ENCODE measurements around the gene CDC16.
"Not testable (repeated sequence)": the region's sequence is repeated elsewhere in the genome, so short reads cannot be mapped to it uniquely, and the experiment has no call there.

CDC16 gene

DNA sequence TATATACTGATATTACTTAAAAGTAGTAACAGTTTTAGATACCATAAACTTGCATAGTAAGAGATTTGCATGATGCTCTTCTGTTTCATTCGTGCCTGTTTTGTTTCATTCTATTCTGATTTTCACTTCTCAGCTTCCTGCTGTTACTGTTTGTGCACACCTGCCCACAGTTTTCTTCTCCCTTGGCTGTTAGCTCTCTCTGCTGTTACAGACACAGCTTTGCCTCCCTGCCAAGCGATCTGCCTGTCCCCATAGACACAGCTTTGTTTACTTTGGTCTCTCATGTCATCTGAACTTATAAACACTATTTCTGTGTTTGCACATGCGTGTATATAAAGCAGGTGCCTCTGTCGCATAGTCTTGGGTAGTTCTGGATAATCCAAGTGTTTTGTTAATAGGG is 25.3 kb downstream of the CDC16 start:
- Histone ChIP-seq H3K36me3 (replicated peaks; ENCODE audit: low read depth, low read length) (peaks cover 88% of the 10 kb centered on the region), H4K20me1 (ENCODE audit: insufficient read depth, low read length) (peaks cover 5% of the 10 kb centered on the region; the same call in 1 of the 2 replicates), H3K79me2 (ENCODE audit: low read length) (no peaks in the 10 kb centered on the region), H2AFZ (ENCODE audit: low read depth, low read length) (no peak overlapping the region), H3K4me3 (ENCODE audit: low read length) (no peak overlapping the region), H3K9me3 (ENCODE audit: insufficient read depth, low read length) (no peaks in the 10 kb centered on the region), H3K9ac (ENCODE audit: low read length) (no peak overlapping the region), H3K4me1 (ENCODE audit: low read length) (peaks cover 16% of the 10 kb centered on the region), H3K4me2 (ENCODE audit: low read length) (no peak overlapping the region), H3K27ac (ENCODE audit: low read length) (no peak overlapping the region), H3K27me3 (ENCODE audit: low read depth, low read length) (no peaks in the 10 kb centered on the region)
- TF ChIP-seq, protein P1, sequence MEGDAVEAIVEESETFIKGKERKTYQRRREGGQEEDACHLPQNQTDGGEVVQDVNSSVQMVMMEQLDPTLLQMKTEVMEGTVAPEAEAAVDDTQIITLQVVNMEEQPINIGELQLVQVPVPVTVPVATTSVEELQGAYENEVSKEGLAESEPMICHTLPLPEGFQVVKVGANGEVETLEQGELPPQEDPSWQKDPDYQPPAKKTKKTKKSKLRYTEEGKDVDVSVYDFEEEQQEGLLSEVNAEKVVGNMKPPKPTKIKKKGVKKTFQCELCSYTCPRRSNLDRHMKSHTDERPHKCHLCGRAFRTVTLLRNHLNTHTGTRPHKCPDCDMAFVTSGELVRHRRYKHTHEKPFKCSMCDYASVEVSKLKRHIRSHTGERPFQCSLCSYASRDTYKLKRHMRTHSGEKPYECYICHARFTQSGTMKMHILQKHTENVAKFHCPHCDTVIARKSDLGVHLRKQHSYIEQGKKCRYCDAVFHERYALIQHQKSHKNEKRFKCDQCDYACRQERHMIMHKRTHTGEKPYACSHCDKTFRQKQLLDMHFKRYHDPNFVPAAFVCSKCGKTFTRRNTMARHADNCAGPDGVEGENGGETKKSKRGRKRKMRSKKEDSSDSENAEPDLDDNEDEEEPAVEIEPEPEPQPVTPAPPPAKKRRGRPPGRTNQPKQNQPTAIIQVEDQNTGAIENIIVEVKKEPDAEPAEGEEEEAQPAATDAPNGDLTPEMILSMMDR (IDR thresholded peaks at IDR 0.05; ENCODE audit: low read depth, low read length), result no peak
- TF ChIP-seq EZH2phosphoT487 (IDR thresholded peaks at IDR 0.05; ENCODE audit: low read depth), result no peak

DNA sequence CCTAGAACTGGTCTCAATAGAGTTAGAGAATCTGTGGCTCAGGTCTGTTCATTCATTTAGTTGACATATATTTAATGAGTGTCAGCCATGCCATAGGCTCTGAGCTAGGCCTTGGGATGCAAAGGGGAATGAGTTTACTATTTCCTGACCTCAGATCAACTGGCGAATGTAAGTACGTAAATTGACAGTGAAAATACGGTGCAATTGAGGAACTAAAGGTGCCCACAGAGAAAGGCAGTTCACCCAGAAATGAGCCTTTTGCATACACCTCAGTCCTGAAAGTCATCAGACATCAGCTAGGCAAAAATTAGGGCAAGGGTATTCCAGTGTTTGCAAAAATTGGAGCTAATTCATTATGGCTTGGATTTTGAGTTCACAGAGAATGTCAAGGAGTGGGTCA is 26.1 kb downstream of the CDC16 start:
- peak overlapping the region; percentile 11; the same call in 1 of the 2 replicates for H3K4me2 ChIP-seq (ENCODE audit: low read length)
- no peaks in the 10 kb centered on the region for H3K27me3 ChIP-seq (ENCODE audit: low read depth, low read length)
- no peak overlapping the region for H3K9ac ChIP-seq (ENCODE audit: low read length)
- H3K36me3 ChIP-seq (replicated peaks; ENCODE audit: low read depth, low read length), result peaks cover 85% of the 10 kb centered on the region
- no peaks in the 10 kb centered on the region for H3K79me2 ChIP-seq (ENCODE audit: low read length)
- H3K27ac ChIP-seq (ENCODE audit: low read length), result peak overlapping the region; percentile 1; the same call in 1 of the 2 replicates
- no peak overlapping the region for H2AFZ ChIP-seq (ENCODE audit: low read depth, low read length)
- H4K20me1 ChIP-seq (ENCODE audit: insufficient read depth, low read length), result peaks cover 5% of the 10 kb centered on the region; the same call in 1 of the 2 replicates
- H3K4me1 ChIP-seq (ENCODE audit: low read length), result peaks cover 16% of the 10 kb centered on the region
- no peaks in the 10 kb centered on the region for H3K9me3 ChIP-seq (ENCODE audit: insufficient read depth, low read length)
- TF ChIP-seq, protein P1 (IDR thresholded peaks at IDR 0.05; ENCODE audit: low read depth, low read length), result no peak
- no peak for TF ChIP-seq EZH2phosphoT487 (IDR thresholded peaks at IDR 0.05; ENCODE audit: low read depth)
- no peak overlapping the region for H3K4me3 ChIP-seq (ENCODE audit: low read length)

DNA sequence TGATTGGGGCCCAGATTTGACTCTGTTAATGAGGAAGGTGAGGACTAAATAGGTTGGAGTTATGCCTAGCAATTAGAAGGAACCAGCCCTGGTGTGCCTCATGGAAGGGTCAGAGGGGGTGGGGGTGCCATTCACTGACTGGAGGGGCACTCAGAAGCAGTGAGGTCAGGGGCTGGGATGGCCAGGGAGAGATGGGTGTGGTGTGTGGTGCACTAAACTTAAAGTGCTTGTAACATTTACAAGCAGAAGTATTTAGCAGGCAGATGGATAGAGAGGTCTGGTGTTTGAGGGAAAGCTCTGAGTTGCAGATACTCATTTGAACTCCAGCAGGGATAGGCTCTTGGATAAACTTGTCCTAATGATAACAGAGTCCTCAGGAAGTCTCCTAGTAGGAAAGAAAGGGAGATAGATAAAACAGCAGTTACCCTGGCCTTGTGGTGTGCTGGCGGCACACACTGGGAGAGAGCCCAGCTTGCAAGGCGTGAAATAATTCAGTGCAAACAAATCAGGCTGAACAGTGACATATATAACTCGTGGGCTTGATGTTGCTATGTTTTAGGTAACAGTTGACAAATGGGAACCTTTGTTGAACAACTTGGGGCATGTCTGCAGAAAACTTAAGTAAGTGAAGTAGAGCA is 26.8 kb downstream of the CDC16 start:
- Histone ChIP-seq H4K20me1 (ENCODE audit: insufficient read depth, low read length) (peaks cover 5% of the 10 kb centered on the region; the same call in 1 of the 2 replicates), H3K27me3 (ENCODE audit: low read depth, low read length) (no peaks in the 10 kb centered on the region), H2AFZ (ENCODE audit: low read depth, low read length) (no peak overlapping the region), H3K4me1 (ENCODE audit: low read length) (peaks cover 16% of the 10 kb centered on the region), H3K9ac (ENCODE audit: low read length) (no peak overlapping the region), H3K4me2 (ENCODE audit: low read length) (no peak overlapping the region; the same call in 1 of the 2 replicates), H3K36me3 (replicated peaks; ENCODE audit: low read depth, low read length) (peaks cover 83% of the 10 kb centered on the region), H3K9me3 (ENCODE audit: insufficient read depth, low read length) (no peaks in the 10 kb centered on the region), H3K79me2 (ENCODE audit: low read length) (no peaks in the 10 kb centered on the region), H3K4me3 (ENCODE audit: low read length) (no peak overlapping the region), H3K27ac (ENCODE audit: low read length) (peak overlapping the region; percentile 1; the same call in 1 of the 2 replicates)
- TF ChIP-seq EZH2phosphoT487 (IDR thresholded peaks at IDR 0.05; ENCODE audit: low read depth), result no peak
- TF ChIP-seq, protein P1 (IDR thresholded peaks at IDR 0.05; ENCODE audit: low read depth, low read length), result no peak

DNA sequence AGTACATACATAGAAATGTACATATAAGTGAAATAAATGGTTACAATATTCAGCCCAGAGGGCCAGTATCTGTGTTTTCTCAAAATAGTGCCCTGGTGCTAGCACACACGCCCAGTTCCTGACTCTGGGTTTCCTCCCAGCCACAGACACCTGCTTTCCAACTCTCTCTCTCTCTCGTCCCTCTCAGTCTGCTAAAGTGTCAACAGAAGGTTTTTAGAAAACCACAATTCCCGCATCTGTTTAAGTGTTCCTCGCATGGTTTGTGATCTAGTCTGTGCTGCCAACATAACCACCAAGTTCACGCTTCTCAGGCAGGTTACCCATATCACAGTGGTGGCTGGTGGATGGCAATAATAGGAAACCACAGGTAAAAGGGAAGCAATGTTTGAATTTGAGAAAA is 28.9 kb downstream of the CDC16 start:
- Histone ChIP-seq H3K4me3 (ENCODE audit: low read length) (no peak overlapping the region), H3K4me2 (ENCODE audit: low read length) (no peak overlapping the region), H3K9ac (ENCODE audit: low read length) (no peak overlapping the region), H3K27ac (ENCODE audit: low read length) (no peak overlapping the region), H3K9me3 (ENCODE audit: insufficient read depth, low read length) (no peaks in the 10 kb centered on the region), H2AFZ (ENCODE audit: low read depth, low read length) (no peak overlapping the region), H3K4me1 (ENCODE audit: low read length) (peaks cover 22% of the 10 kb centered on the region), H4K20me1 (ENCODE audit: insufficient read depth, low read length) (peaks cover 5% of the 10 kb centered on the region), H3K36me3 (replicated peaks; ENCODE audit: low read depth, low read length) (peaks cover 81% of the 10 kb centered on the region), H3K27me3 (ENCODE audit: low read depth, low read length) (no peaks in the 10 kb centered on the region), H3K79me2 (ENCODE audit: low read length) (no peaks in the 10 kb centered on the region)
- no peak for TF ChIP-seq EZH2phosphoT487 (IDR thresholded peaks at IDR 0.05; ENCODE audit: low read depth)
- TF ChIP-seq, protein P1 (IDR thresholded peaks at IDR 0.05; ENCODE audit: low read depth, low read length), result no peak

DNA sequence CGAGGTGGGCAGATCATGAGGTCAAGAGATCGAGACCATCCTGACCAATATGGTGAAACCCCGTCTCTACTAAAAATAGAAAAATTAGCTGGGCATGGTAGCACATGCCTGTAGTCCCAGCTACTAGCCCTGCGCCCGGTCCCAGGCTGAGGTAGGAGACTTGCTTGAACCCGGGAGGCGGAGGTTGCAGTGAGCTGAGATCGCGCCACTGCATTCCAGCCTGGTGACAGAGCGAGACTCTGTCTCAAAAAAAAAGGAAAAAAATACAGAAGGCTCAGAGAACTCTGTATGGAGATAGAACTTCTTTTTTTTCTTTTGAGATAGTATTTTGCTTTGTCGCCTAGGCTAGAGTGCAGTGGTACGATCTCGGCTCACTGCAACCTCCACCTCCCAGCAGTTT is 29.6 kb downstream of the CDC16 start:
- H3K9ac ChIP-seq (ENCODE audit: low read length); H3K4me3 ChIP-seq (ENCODE audit: low read length); H3K9me3 ChIP-seq (ENCODE audit: insufficient read depth, low read length); H3K27me3 ChIP-seq (ENCODE audit: low read depth, low read length); H2AFZ ChIP-seq (ENCODE audit: low read depth, low read length); H3K4me2 ChIP-seq (ENCODE audit: low read length); H3K27ac ChIP-seq (ENCODE audit: low read length); H3K79me2 ChIP-seq (ENCODE audit: low read length); H4K20me1 ChIP-seq (ENCODE audit: insufficient read depth, low read length): not testable (repeated sequence)
- Histone ChIP-seq H3K4me1 (ENCODE audit: low read length) (peaks cover 22% of the 10 kb centered on the region), H3K36me3 (replicated peaks; ENCODE audit: low read depth, low read length) (peaks cover 81% of the 10 kb centered on the region)

Measured in OCI-LY3 (cell line).